ENCODE data around the gene LAIR2.
"Not testable (repeated sequence)": the region's sequence is repeated elsewhere in the genome, so short reads cannot be mapped to it uniquely, and the experiment has no call there.

The LAIR2 gene

GRCh38 chr19:54464630-54465425 lies 37.8 kb upstream of the LAIR2 start:
- peak; percentile 32 for DNase-seq

GRCh38 chr19:54465426-54466109 lies 37.1 kb upstream of the LAIR2 start:
- no peak for DNase-seq

- DNase-seq: not testable (repeated sequence)
These were observed 36.5 kb upstream of the LAIR2 start for GRCh38 chr19:54466110-54466480.

GRCh38 chr19:54469496-54469934 lies 33.1 kb upstream of the LAIR2 start:
- DNase-seq: no peak

- DNase-seq: no peak
These were observed 32.2 kb upstream of the LAIR2 start for GRCh38 chr19:54470276-54470887.

- DNase-seq: no peak
These were observed 31.4 kb upstream of the LAIR2 start for GRCh38 chr19:54470991-54471782.

GRCh38 chr19:54473071-54473891 lies 29.4 kb upstream of the LAIR2 start, which contains the start of gene CDC42EP5:
TSS of gene CDC42EP5 (minus strand) at chr19:54473296. CDS start at chr19:54465547, 7,749 bp downstream.
- no peak for DNase-seq

- DNase-seq: no peak
These were observed 28.7 kb upstream of the LAIR2 start for GRCh38 chr19:54473892-54474372.

- no peak for DNase-seq
These were observed 26.9 kb upstream of the LAIR2 start for GRCh38 chr19:54475706-54476105.

GRCh38 chr19:54477650-54478049 lies 25.0 kb upstream of the LAIR2 start:
- DNase-seq: no peak

GRCh38 chr19:54478677-54479266 lies 23.9 kb upstream of the LAIR2 start:
- no peak for DNase-seq

- DNase-seq: no peak
These were observed 22.6 kb upstream of the LAIR2 start for GRCh38 chr19:54480051-54480450.

GRCh38 chr19:54481326-54481930 lies 21.2 kb upstream of the LAIR2 start:
- DNase-seq: peak; percentile 15

- DNase-seq: no peak
These were observed 19.7 kb upstream of the LAIR2 start for GRCh38 chr19:54482889-54483288.

GRCh38 chr19:54484451-54484850 lies 18.2 kb upstream of the LAIR2 start:
- DNase-seq: no peak

- DNase-seq: no peak
These were observed 16.8 kb upstream of the LAIR2 start for GRCh38 chr19:54485851-54486250.

- no peak for DNase-seq
These were observed 13.3 kb upstream of the LAIR2 start for GRCh38 chr19:54489341-54489740.

GRCh38 chr19:54489766-54490165 lies 12.9 kb upstream of the LAIR2 start:
- no peak for DNase-seq

- no peak for DNase-seq
These were observed 10.1 kb upstream of the LAIR2 start for GRCh38 chr19:54492568-54492967.

- DNase-seq: not testable (repeated sequence)
These were observed 9.6 kb upstream of the LAIR2 start for GRCh38 chr19:54493056-54493455.

GRCh38 chr19:54493967-54494585 lies 8.6 kb upstream of the LAIR2 start:
- DNase-seq: no peak

All from NCI-H1048 (cell line).